ENCODE results near the gene ANKRD18B.
A peak's percentile ranks its signal among the peaks of the same experiment; 100 is the strongest.
"Not testable (repeated sequence)": the region's sequence is repeated elsewhere in the genome, so short reads cannot be mapped to it uniquely, and the experiment has no call there.

Gene ANKRD18B

GRCh38 chr9:33523397-33524305 lies at the start of gene ANKRD18B:
Gene ANKRD18B, plus strand, starts transcription at chr9:33524251. Its CDS starts 239 bp downstream, at chr9:33524490.
- DNase-seq (ENCODE audit: low read depth in 2 of 2) = peak in 1 of 2 donors; percentile 2

- DNase-seq (ENCODE audit: low read depth in 2 of 2) = no peak
Observed at GRCh38 chr9:33475357-33475756, 48.7 kb upstream of the ANKRD18B start.

- DNase-seq (ENCODE audit: low read depth in 2 of 2) = no peak
Observed at GRCh38 chr9:33476503-33476902, 47.5 kb upstream of the ANKRD18B start.

GRCh38 chr9:33480106-33480505 lies 43.9 kb upstream of the ANKRD18B start:
- no peak for DNase-seq (ENCODE audit: low read depth in 2 of 2)

- DNase-seq (ENCODE audit: low read depth in 2 of 2) = no peak
Observed at GRCh38 chr9:33480976-33481375, 43.1 kb upstream of the ANKRD18B start.

GRCh38 chr9:33485312-33485711 lies 38.7 kb upstream of the ANKRD18B start:
- not testable (repeated sequence) for DNase-seq (ENCODE audit: low read depth in 2 of 2)

GRCh38 chr9:33489066-33489465 lies 35.0 kb upstream of the ANKRD18B start:
- no peak for DNase-seq (ENCODE audit: low read depth in 2 of 2)

- not testable (repeated sequence) for DNase-seq (ENCODE audit: low read depth in 2 of 2)
Observed at GRCh38 chr9:33493819-33494218, 30.2 kb upstream of the ANKRD18B start.

- no peak for DNase-seq (ENCODE audit: low read depth in 2 of 2)
Observed at GRCh38 chr9:33498387-33498786, 25.7 kb upstream of the ANKRD18B start.

GRCh38 chr9:33506626-33507370 lies 17.3 kb upstream of the ANKRD18B start:
- no peak for DNase-seq (ENCODE audit: low read depth in 2 of 2)

- DNase-seq (ENCODE audit: low read depth in 2 of 2) = peak in 1 of 2 donors; percentile 2
Observed at GRCh38 chr9:33510262-33511183, 13.5 kb upstream of the ANKRD18B start.

- not testable (repeated sequence) for DNase-seq (ENCODE audit: low read depth in 2 of 2)
Observed at GRCh38 chr9:33511184-33511517, 12.9 kb upstream of the ANKRD18B start.

GRCh38 chr9:33512535-33512934 lies 11.5 kb upstream of the ANKRD18B start:
- not testable (repeated sequence) for DNase-seq (ENCODE audit: low read depth in 2 of 2)

GRCh38 chr9:33515342-33515995 lies 8.6 kb upstream of the ANKRD18B start:
- DNase-seq (ENCODE audit: low read depth in 2 of 2) = not testable (repeated sequence)

GRCh38 chr9:33516397-33516796 lies 7.7 kb upstream of the ANKRD18B start:
- not testable (repeated sequence) for DNase-seq (ENCODE audit: low read depth in 2 of 2)

- DNase-seq (ENCODE audit: low read depth in 2 of 2) = no peak
Observed at GRCh38 chr9:33517373-33517772, 6.7 kb upstream of the ANKRD18B start.

- not testable (repeated sequence) for DNase-seq (ENCODE audit: low read depth in 2 of 2)
Observed at GRCh38 chr9:33517934-33518577, 6.0 kb upstream of the ANKRD18B start.

GRCh38 chr9:33521861-33522260 lies 2.2 kb upstream of the ANKRD18B start:
- DNase-seq (ENCODE audit: low read depth in 2 of 2) = not testable (repeated sequence)

GRCh38 chr9:33524306-33524947 lies 376 bp downstream of the ANKRD18B start:
- no peak for DNase-seq (ENCODE audit: low read depth in 2 of 2)

GRCh38 chr9:33528069-33528468 lies 4.0 kb downstream of the ANKRD18B start:
- not testable (repeated sequence) for DNase-seq (ENCODE audit: low read depth in 2 of 2)
